ENCODE data around the gene DLK1. TPM values are rescaled to one million over a fixed set of nuclear protein-coding genes. Genes with fewer than 3 reads are reported as not detected.

Gene DLK1
- total RNA-seq, 1 donor, result not detected

DNA sequence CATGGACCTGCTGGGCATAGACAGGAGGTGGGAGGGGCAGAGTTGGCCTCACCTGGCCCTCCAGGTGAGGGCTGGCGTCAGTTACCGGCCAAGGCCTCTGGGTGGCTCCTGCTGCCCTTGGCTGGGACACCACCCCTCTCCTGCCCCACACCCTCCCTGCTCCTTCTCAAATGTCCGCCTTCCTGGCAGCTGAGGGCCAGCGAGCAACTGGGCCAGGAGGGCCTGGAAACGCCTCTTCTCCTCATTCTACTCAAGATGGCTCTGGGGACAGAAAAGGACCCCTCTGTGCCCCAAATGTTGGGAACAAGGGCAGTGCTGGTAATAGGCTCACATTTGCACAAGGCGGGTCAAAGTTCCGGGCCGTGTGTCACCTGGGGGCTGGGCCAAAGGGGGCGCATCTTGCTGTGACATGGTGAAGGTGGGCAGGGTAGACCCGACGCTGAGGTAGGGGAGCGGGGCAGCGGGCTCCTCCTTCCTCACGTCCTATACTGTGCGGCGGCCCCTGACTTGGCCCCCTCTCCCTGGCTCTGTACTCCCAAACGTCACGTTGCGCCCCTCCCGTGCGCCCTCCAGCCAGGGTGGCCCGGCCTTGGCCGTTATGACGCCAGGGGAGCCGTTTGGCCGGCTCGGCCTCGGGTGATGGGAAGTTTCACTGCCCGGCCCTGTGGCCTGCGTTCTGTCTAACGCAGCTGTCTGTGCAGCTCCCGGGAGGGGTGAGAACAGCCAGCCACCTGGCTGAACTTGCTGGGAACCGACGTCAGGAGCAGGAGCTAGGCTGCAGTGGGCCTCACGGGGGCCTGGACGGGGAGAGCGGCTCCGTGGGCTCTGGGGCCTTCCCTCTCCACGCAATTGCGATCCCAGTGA is 18.0 kb upstream of the DLK1 start:
- Histone ChIP-seq H3K27ac (ENCODE audit: low read depth, low read length) (no peak overlapping the region), H3K79me2 (ENCODE audit: insufficient read depth, low read length) (no peaks in the 10 kb centered on the region), H2AFZ (ENCODE audit: low read length) (peak overlapping the region; percentile 6), H3K27me3 (ENCODE audit: insufficient read depth, low read length) (peaks cover 29% of the 10 kb centered on the region), H4K20me1 (ENCODE audit: insufficient read depth, low read length) (no peaks in the 10 kb centered on the region), H3K4me2 (ENCODE audit: insufficient read depth, low read length) (no peak overlapping the region), H3K36me3 (ENCODE audit: insufficient read depth, low read length) (no peaks in the 10 kb centered on the region), H3K4me3 (ENCODE audit: insufficient read depth, low read length) (no peak overlapping the region), H3K9me3 (ENCODE audit: low read depth, low read length) (no peaks in the 10 kb centered on the region), H3K4me1 (ENCODE audit: insufficient read depth, low read length) (no peaks in the 10 kb centered on the region)
- no peak for DNase-seq (ENCODE audit: insufficient read length, low spot score, missing footprints)
- TF ChIP-seq CTCF (IDR thresholded peaks at IDR 0.05; ENCODE audit: extremely low read depth, low read depth, low read length), result no peak

GRCh38 chr14:100709289-100710284 is 17.1 kb upstream of the DLK1 start:
- TF ChIP-seq CTCF (IDR thresholded peaks at IDR 0.05; ENCODE audit: extremely low read depth, low read depth, low read length), result peak; percentile 43
- peak overlapping the region; percentile 28 for H3K4me2 ChIP-seq (ENCODE audit: insufficient read depth, low read length)
- no peaks in the 10 kb centered on the region for H3K79me2 ChIP-seq (ENCODE audit: insufficient read depth, low read length)
- H2AFZ ChIP-seq (ENCODE audit: low read length), result no peak overlapping the region
- H3K9me3 ChIP-seq (ENCODE audit: low read depth, low read length), result no peaks in the 10 kb centered on the region
- H4K20me1 ChIP-seq (ENCODE audit: insufficient read depth, low read length), result no peaks in the 10 kb centered on the region
- H3K27me3 ChIP-seq (ENCODE audit: insufficient read depth, low read length), result peaks cover 24% of the 10 kb centered on the region
- H3K36me3 ChIP-seq (ENCODE audit: insufficient read depth, low read length), result no peaks in the 10 kb centered on the region
- DNase-seq (ENCODE audit: insufficient read length, low spot score, missing footprints), result peak; percentile 97
- peak overlapping the region; percentile 47 for H3K4me3 ChIP-seq (ENCODE audit: insufficient read depth, low read length)
- no peak overlapping the region for H3K27ac ChIP-seq (ENCODE audit: low read depth, low read length)
- no peaks in the 10 kb centered on the region for H3K4me1 ChIP-seq (ENCODE audit: insufficient read depth, low read length)

DNA sequence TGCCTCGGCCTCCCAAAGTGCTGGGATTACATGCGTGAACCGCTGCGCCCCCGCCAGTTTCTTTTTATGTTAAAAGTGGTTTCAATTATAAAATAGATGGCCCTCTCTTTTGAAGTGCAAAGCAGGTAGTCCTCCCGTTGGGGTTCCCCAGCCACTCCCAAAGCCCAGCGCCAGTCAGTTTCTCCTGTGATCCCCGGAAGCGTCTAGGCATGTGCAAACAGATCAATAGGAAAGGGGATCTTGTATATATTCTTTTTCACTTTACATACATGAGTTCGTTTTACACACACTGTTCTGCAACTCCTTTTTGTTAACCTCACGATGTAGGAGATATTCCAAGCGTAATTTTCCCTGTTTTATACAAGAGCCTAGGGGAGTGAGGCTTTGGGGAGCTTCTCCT is 16.3 kb upstream of the DLK1 start:
- no peak overlapping the region for H2AFZ ChIP-seq (ENCODE audit: low read length)
- no peak overlapping the region for H3K27ac ChIP-seq (ENCODE audit: low read depth, low read length)
- H3K4me2 ChIP-seq (ENCODE audit: insufficient read depth, low read length), result no peak overlapping the region
- H3K4me1 ChIP-seq (ENCODE audit: insufficient read depth, low read length), result no peaks in the 10 kb centered on the region
- TF ChIP-seq CTCF (IDR thresholded peaks at IDR 0.05; ENCODE audit: extremely low read depth, low read depth, low read length), result no peak
- H4K20me1 ChIP-seq (ENCODE audit: insufficient read depth, low read length), result no peaks in the 10 kb centered on the region
- H3K36me3 ChIP-seq (ENCODE audit: insufficient read depth, low read length), result no peaks in the 10 kb centered on the region
- H3K9me3 ChIP-seq (ENCODE audit: low read depth, low read length), result no peaks in the 10 kb centered on the region
- no peak overlapping the region for H3K4me3 ChIP-seq (ENCODE audit: insufficient read depth, low read length)
- no peak for DNase-seq (ENCODE audit: insufficient read length, low spot score, missing footprints)
- H3K79me2 ChIP-seq (ENCODE audit: insufficient read depth, low read length), result no peaks in the 10 kb centered on the region
- H3K27me3 ChIP-seq (ENCODE audit: insufficient read depth, low read length), result peaks cover 17% of the 10 kb centered on the region

Data from osteoblast (primary cell).